ENCODE measurements around the gene PRX. TPM values are rescaled to one million over a fixed set of nuclear protein-coding genes. Genes with fewer than 3 reads are reported as not detected.

PRX gene
- total and polyA plus RNA-seq, 2 of the 13 experiments (the other 11 are each of a cell fraction or from before 2014, with no cell fraction given) = 0.66 TPM

GRCh38 chr19:40425450-40426287, 12.5 kb upstream of the PRX start, which contains the start of gene SERTAD1 (continued):
- TF ChIP-seq SAP130 (CRISPR knock-in tag; IDR thresholded peaks at IDR 0.05; ENCODE audit: low read depth) (peak; percentile 44), ISX (CRISPR knock-in tag; conservative IDR thresholded peaks at IDR 0.05) (no peak), NFKB2 (CRISPR knock-in tag; IDR thresholded peaks at IDR 0.05; ENCODE audit: borderline replicate concordance) (no peak; the same call in 1 of the 2 replicates), ZNF720 (CRISPR knock-in tag; IDR thresholded peaks at IDR 0.05) (no peak), MLX (CRISPR knock-in tag; IDR thresholded peaks at IDR 0.05) (no peak), ZNF724P (CRISPR knock-in tag; IDR thresholded peaks at IDR 0.05; ENCODE audit: borderline replicate concordance) (no peak), ZNF253 (CRISPR knock-in tag; IDR thresholded peaks at IDR 0.05; ENCODE audit: borderline replicate concordance) (peak; percentile 62; the same call in 1 of the 2 replicates), ZNF142 (CRISPR knock-in tag; IDR thresholded peaks at IDR 0.05) (no peak), RCOR2 (CRISPR knock-in tag; IDR thresholded peaks at IDR 0.05) (no peak), NR2F6 (IDR thresholded peaks at IDR 0.05) (no peak; the same call in 1 of the 2 replicates), NR2F6 (CRISPR knock-in tag; IDR thresholded peaks at IDR 0.05) (no peak), ZNF160 (CRISPR knock-in tag; IDR thresholded peaks at IDR 0.05) (no peak), KAT2B (IDR thresholded peaks at IDR 0.05; ENCODE audit: borderline replicate concordance, low read depth, low read length) (no peak), SP1 (IDR thresholded peaks at IDR 0.05) (0 out of 2 replicates have a peak, but pooled peaks have one; percentile 17), SP1 (CRISPR knock-in tag; IDR thresholded peaks at IDR 0.05) (peak; percentile 89), ZNF430 (CRISPR knock-in tag; IDR thresholded peaks at IDR 0.05) (peak; percentile 49; the same call in 1 of the 2 replicates), PHF21A (CRISPR knock-in tag; IDR thresholded peaks at IDR 0.05) (peak; percentile 84), KAT7 (CRISPR knock-in tag; IDR thresholded peaks at IDR 0.05; ENCODE audit: borderline replicate concordance) (no peak), CAMTA2 (CRISPR knock-in tag; IDR thresholded peaks at IDR 0.05; ENCODE audit: borderline replicate concordance) (no peak), MNT (IDR thresholded peaks at IDR 0.05) (peak; percentile 19; the same call in 1 of the 2 replicates), ZNF607 (CRISPR knock-in tag; IDR thresholded peaks at IDR 0.05; ENCODE audit: borderline replicate concordance) (peak; percentile 19; the same call in 1 of the 2 replicates)

All from HepG2 (cell line).